Right renal pelvis (tissue), 4 donors: Measurements from ENCODE around the gene TXNDC11. TPM values are rescaled to one million over a fixed set of nuclear protein-coding genes. Genes with fewer than 3 reads are reported as not detected.

Source experiments
- DNase-seq, 4 donors: peaks; one replicate each; pipeline ENCODE4 v3.0.0-alpha.2; 2013; ENCODE audit warnings: low read depth in 4 of 4, low spot score in 3 of 4, missing footprints in 1 of 4
- polyA plus RNA-seq, 4 donors: library from polyadenylated mRNA; unstranded; fragments of 120-200 nt; gene quantifications; one replicate each; pipeline ENCODE4 v1.2.1, GENCODE V29; 2013; ENCODE audit not compliant: insufficient read length in 4 of 4

Gene TXNDC11
- polyA plus RNA-seq, 4 donors = 42.5 to 45.7 (median 44.7) TPM

- no peak for DNase-seq
These were observed 50.9 kb downstream of the TXNDC11 start for GRCh38 chr16:11691771-11692170.

DNA sequence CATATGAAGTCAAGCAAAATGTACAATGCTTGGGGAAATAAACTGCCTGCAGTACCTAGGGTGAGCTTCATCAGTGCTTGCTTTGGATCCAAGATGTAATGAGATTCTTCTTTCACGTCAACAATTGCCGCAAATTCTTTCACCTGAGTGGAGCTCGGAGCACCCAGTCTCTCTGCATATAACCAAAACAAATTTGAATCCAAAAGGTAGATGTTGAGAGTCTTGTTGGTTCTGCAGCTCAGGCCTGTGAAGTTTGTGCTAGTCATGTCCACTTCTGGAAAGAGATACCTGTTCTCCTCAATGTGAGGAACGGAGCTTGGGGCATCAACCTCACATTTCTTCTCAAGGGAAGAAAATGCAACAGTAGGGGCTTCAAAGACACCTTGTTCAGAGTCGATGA is 51.4 kb downstream of the TXNDC11 start:
- no peak for DNase-seq

GRCh38 chr16:11689031-11689840 is 53.4 kb downstream of the TXNDC11 start:
- no peak for DNase-seq

DNA sequence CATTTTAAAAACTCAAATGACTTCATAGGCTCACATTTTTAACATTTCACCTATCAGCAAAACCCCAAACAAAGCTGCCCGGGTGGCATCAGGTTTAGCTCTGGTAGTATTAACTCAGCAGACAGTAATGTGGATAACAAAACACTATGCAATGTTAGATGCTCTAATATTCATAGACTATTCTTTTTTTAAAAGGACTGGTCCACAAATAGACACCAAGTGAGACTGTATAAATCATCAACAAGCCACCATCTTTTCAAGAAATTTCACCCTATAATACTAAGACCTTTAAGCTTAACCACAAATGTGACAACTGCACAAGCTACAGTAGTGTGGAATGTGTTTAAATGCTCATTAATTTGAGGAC is 54.2 kb downstream of the TXNDC11 start:
- DNase-seq = no peak

DNA sequence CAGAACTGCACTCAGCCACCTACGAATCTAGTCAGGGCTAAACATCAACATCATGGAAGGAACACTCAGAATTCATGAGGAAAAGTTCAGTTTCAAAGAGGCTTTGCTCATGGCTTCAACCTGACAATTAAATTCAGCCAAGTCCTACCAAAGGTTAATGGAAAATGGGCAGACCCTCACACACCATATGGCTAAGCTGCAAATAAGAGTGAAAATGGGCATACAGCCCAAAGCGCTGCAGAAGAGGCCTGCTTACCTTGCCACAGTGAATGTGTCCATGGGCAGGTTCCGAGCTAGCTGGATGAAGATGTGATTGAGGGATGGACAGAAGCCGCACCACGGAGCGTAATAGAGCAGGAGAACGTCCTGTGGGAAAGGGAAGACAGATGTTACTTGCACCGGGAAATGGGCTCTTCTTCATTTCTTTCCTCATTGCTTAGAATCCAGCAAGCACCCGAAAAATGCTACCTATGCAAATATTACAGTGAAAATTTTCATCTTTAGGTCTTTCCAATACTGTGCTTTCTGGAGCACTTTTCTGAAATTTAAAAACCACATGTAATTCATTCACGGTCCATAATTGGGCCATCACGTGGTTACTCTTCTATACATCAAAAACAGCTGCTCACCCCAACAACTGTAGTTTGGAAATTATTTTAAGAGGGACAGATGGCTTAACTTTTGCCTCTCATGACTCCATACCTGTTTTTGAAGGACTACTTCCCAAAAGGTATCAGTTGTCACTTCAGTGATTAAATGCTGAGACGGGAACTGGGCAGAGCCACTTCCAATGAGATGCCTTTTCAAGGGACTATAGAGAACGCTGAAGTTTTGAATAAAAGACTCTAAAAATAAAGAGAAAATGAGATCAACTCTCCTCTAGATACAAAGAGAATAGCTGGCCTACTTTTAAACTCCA is 54.8 kb downstream of the TXNDC11 start:
- no peak for DNase-seq

DNA sequence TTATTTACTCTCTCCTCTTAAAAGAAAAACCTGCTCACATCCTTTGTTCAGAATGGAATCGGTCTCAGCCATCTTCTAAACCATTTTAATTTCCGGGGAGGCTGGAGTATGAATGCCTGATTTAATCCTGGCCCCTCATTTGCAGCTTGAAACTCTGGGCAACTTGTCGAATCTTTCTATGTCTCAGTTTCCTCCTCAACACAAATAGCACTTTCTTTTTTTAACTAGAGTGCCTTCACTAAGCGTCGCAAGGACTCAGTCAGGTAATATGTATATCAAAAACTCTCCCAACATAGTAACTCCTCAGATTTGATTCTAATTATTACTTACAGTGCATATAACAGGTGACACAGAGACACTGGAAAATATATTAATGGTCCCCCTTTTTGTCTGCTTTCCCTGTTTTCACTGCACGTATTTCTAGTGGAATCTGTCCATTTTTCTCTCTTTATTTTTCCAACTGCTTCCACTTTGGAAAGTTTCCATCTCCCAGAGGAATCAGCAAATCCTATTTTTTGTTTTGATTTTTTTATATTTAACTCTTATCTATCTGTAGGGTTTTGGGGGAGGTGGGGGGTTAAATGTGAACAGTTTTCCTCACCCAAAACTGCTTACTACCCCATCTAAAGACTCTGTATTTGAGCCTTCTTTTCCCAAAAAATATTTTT is 55.8 kb downstream of the TXNDC11 start:
- no peak for DNase-seq

DNA sequence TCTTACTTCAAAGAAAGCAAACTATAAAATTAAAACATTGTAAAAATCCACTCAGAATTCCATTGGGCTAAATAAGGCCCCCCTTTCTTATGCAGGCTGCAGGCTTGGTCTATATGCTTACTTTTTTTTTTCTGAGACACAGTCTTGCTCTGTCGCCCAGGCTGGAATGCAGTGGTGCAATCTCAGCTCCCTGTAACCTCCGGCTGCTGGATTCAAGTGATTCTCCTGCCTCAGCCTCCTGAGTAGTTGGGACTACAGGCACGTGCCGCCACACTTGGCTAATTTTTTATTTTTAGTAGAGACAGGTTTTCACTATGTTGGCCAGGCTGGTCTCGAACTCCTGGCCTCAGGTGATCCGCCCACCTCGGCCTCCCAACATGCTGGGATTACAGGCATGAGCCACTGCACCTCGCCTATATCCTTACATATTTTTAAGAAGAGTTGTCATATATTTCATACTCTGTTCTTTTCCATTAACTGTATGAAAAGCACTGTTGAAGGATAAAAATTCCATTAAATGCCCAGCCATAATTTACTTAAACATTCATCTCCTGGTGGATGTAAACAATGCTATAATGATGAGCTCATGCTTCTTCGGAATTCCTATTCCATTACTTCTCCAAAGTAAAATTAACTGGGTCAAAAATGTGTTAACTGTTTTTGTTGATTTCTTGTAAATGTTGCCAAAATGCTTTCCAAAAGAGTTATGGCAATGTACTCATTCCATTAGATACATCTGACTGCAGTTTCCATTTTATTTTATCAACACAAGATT is 56.6 kb downstream of the TXNDC11 start:
- DNase-seq = no peak

- no peak for DNase-seq
These were observed 58.2 kb downstream of the TXNDC11 start for GRCh38 chr16:11684231-11685025.

- no peak for DNase-seq
These were observed 59.5 kb downstream of the TXNDC11 start for GRCh38 chr16:11683145-11683544.

DNA sequence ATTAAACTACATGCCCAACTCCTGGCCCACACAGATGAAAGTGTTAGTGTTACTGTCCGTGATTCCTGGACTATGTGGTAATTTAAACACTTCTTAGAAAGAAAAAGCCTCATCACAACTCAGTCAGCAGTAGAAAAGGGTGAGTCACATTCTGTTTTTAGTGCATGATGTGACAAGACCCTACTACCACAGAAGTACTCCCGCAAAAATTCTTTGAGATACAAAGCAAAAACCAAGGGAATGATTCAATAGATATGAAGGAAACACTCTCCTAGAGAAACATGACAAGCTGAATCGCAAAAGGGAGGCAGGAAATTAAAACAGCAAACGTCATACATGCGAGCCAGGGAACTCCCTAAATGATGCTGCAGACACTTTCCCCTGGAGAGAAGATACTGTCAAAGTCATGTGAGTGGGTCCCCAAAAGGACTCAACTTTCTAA is 60.0 kb downstream of the TXNDC11 start:
- no peak for DNase-seq

GRCh38 chr16:11681976-11682654 is 60.5 kb downstream of the TXNDC11 start:
- no peak for DNase-seq

- no peak for DNase-seq
These were observed 61.1 kb downstream of the TXNDC11 start for GRCh38 chr16:11681556-11681955.

- DNase-seq = no peak
These were observed 62.4 kb downstream of the TXNDC11 start for GRCh38 chr16:11679941-11680911.

GRCh38 chr16:11679250-11679649 is 63.4 kb downstream of the TXNDC11 start:
- DNase-seq = no peak

DNA sequence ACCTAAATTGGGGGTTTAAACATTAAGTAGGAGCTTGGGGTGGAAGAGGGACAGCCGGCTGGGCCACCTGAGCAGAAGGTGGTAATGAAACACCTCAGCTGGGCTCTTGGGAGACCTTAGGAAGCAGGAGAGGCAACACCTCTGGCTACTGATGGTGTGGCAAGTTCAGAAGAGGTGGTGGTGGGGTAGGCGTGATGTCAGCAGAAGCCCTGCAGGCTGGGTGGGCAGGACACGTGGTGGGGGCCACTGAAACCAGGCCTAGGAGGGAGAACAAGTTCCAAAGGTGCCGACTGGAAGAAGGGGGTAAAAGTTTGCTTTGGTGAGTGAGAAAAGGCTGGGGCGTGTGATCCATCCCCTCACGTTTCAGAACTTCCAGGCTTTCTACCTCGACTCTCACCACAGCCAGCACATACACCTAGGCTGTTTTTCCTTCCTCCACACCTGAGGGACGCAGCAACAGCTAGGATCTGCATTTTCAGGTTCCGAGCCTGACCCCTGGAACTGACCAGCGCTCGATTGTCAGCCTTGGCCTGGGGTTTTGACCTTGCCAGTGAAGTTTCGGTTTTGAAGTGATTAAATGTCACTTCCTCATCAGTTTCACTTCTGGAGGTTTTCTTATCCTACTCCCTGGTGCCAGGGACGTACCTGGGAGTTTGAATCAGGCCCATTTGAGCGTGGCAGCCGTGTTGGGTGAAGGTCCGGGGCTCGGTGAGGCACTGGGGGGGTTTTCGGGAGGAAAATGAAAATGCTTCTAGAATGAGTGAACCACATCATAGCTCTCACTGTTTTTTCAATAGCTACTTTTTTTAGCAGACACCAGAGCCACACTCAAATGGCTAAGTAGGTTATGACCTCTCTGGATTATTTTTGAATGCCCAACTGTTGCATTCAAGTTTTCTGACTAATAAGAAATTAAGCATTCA is 64.4 kb downstream of the TXNDC11 start:
- no peak for DNase-seq

DNA sequence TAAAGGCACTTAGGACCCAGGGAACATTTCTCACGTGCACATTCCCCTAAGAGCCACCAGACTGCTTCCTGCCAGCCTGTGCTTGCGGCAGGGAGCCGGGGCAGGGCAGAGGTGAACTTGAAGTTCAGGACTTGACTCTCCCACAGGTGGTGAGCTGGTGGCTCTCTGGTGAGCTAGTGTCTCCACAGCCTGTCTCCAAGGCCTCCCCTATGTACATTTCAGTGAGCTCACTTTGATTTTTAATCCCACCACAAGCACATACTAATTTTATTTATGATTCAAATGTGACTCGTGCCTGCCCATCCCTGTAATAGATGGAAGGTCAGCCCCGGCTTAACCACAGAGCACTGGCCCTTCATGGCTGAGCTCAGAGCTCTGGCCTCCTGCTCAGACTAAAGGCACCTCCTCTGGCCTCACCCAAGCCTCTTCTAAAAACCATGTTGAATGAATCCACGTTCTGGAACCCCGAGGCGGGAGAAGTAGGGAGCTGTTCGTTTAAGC is 65.2 kb downstream of the TXNDC11 start:
- no peak for DNase-seq

GRCh38 chr16:11676799-11677198 is 65.9 kb downstream of the TXNDC11 start:
- no peak for DNase-seq
